Activated T-cell treated with anti-CD3 and anti-CD28 coated beads for 1 hour (primary cell): ENCODE results near the gene PDE4D.
"Not testable (repeated sequence)": the region's sequence is repeated elsewhere in the genome, so short reads cannot be mapped to it uniquely, and the experiment has no call there.

Source experiments
- DNase-seq: peaks from one replicate; pipeline ENCODE4 v3.0.0-alpha.2; 2020; ENCODE audit warnings: low read depth

The PDE4D gene

DNA sequence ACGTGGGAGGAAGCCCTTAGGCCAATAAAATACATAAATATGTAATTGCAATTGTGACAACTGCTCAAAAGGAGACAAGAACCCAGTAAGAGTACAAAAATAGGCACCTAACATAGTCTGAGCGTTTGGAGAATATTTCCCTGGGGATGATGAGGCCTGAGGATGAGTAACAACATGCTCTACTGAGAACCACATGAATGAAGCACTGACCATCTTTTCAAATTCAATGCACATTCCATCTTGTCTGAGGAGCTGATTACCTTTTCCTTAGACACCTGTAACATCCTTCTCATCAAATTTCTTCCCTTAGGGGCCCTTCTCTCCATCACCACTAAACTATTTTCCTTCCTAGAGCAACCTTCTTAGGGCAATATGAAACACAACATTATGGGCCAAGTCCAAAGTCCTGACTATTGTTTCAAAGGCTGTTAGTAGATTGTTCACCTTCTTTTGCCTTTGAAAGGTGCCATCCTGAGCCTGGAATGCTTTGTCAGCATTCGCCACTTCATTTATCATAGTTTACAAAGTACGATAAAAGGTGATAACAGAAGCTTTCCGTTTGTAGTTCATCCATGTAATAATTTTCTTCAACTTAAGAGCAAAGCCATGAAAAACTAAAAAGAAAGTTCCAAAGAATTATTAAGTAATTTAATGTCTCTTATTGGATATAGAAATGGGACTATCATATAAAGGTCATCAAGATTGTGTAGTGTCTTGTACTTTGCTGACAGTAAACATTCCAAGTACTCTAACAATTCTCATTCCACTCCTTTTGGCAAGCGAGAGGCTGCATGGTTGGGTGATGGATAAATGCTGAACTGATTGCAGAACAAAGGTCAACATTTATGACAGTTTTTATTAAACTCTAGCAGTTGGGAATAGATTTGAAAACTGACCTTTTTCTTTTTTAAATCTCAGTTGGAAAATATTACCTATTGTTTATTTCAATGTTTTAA lies 471.3 kb downstream of the PDE4D start:
- no peak for DNase-seq

DNA sequence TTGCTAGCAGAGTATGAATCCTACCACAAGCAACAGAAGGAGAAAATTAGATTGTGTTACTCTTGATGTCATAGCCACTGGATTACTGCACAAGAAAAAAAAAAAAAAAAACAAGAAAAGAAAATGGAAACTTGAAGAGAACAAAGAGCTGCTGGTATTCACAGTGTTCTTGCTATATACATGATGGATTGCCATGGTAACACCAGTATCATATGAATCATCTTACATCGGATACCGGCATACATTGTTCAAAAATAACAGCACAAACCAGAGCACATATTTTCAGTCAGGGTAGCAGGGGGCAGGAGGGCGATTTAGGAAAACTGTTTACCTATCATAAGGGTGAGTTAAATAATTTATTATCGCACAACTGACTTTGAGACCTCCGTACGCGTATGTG lies 472.9 kb downstream of the PDE4D start:
- DNase-seq: no peak

- no peak for DNase-seq
These were observed 474.7 kb downstream of the PDE4D start for GRCh38 chr5:59418808-59419207.

- DNase-seq: no peak
These were observed 477.1 kb downstream of the PDE4D start for GRCh38 chr5:59416451-59416850.

DNA sequence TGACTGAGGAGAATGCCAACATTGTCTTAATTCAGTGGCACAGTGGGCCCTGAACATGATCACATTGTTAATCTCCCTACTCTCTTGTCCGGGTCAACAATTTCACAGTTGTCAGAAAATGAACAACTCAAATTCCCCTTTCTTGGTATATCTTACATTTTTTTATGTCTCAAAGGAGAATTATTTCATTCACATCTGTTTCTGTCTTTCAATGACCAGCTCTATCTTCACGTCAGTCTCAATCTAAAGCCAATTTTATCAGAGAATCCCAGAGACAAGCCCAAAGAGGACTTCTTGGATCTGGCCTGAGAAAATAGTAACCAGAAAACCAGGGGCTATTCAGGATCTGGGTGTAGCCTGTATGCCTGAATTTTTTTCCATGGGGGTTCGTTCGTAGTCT lies 477.5 kb downstream of the PDE4D start:
- no peak for DNase-seq

DNA sequence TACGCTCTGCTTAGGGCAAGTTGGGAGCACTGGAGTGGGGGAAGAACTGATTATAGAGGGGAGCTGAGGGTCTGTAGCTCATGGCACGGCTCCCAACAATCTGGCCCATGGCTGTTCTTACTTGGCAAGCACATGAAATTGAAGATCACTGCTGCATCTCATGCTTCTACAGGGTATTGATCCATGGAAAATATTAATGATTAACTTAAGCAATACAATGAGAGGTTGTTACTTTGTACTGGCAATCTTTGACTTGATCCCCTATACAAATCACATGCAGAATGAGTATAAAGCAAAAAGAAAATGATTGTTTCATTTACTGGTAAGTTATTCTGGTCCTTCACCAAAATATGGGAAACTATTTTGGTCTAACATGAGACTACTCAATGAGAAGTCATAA lies 481.1 kb downstream of the PDE4D start:
- no peak for DNase-seq

- DNase-seq: not testable (repeated sequence)
These were observed 484.5 kb downstream of the PDE4D start for GRCh38 chr5:59408997-59409396.

DNA sequence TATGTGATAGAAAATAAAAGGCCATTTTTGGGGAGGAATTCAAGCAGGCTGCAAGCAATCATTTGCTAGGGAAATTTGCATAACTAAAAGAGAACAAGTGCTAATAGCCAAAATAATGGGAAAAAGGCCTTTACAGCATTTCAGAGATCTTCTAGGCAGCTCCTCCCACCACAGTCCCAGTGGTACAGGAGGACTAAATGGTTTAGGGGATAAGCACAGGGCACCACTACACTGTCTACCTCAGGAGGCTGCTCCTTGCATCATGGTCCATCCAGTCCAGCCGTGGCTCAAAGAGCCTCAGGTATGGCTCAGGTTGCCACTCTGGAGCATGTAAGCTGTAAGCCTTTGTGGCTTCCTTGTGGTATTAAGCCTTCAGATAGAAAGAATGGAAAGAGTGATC lies 485.6 kb downstream of the PDE4D start:
- no peak for DNase-seq

- no peak for DNase-seq
These were observed 491.9 kb downstream of the PDE4D start for GRCh38 chr5:59401637-59402036.

DNA sequence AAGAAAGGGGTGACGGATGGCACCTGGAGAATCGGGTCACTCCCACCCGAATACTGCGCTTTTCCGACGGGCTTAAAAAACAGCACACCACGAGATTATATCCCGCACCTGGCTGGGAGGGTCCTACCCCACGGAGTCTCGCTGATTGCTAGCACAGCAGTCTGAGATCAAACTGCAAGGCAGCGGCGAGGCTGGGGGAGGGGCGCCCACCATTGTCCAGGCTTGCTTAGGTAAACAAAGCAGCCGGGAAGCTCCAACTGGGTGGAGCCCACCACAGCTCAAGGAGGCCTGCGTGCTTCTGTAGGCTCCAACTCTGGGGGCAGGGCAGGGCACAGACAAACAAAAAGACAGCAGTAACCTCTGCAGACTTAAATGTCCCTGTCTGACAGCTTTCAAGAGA lies 498.6 kb downstream of the PDE4D start:
- DNase-seq: not testable (repeated sequence)

DNA sequence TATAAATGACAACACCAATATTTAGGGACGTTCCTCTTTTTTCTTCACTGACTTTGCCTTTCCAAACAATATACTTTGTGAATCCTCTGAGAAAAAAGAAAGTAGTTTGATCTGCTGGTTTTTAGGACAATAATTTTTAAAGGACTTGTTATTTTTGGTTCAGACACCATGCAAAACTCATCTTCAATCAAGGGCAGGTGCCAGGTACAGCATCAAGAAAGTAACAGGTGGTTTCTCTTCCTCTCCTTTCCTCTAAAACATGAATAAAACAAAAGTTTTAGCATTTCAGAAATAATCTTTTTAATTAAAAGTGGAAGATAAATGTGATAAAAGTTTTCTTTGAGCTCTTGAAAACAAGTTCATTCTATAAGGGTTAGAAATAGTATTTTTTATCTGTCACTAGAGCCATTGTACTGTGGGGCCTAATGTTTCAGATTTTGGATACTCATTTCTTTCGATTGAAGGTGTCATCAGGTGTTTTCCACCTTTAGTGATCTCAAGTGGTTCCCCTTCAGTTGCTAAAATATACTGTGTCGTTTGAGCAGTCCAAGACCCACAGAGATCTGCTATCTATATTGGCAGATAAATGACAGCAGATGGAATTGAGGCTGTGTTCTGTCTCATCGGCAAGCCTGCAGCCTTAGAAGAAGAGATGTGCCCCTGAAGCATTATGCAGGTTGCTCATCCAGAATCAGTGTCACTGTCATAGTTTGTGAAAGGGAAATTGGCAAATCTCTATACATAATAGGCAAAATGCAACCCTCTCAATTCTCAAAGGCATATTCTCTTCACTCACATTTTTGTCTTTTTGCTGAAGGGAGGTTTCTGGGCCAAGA lies 499.7 kb downstream of the PDE4D start:
- DNase-seq: no peak

- no peak for DNase-seq
These were observed 501.9 kb downstream of the PDE4D start for GRCh38 chr5:59391576-59391975.

DNA sequence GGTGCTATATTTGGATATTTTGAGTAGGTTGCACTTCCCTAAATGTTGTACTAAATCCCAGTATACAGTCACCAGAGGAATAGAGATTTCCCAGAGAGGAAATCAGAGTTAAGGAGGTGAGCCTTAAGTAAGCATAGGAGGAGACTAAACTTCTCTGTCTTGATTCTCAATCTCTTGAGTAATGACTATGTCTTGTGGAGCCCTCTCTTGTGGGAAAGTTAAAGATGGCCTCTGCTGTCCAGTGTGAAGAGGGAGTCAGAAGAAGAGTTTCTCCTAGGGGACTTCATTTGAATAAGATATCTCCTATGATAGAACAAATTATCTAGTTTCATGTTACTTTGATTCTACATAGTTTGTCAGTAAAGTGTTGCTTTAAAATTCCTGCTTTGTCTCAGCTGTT lies 502.5 kb downstream of the PDE4D start:
- no peak for DNase-seq

GRCh38 chr5:59390074-59390659 lies 503.4 kb downstream of the PDE4D start:
- no peak for DNase-seq

- no peak for DNase-seq
These were observed 506.4 kb downstream of the PDE4D start for GRCh38 chr5:59387127-59387526.

DNA sequence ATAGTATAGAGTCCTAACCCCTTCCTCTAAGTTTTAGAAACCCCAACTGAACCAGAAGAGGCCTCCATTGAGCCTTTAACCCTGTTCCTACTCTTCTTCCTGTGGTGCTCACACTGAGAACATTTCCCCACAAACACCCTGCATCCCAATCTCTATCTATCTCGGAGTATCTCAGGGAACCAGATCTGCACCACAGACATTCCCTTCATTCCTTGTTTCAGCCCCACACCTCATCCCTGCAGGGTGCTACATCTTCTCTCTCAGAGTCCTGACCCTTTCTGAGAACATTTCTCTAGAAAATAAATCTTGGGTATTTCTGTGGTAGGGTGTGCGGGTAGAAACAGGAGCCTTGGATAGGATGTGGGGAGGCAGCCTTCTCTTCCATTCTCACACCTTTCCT lies 507.8 kb downstream of the PDE4D start:
- DNase-seq: no peak

GRCh38 chr5:59380350-59380951 lies 513.1 kb downstream of the PDE4D start:
- DNase-seq: no peak

GRCh38 chr5:59374036-59374435 lies 519.5 kb downstream of the PDE4D start:
- DNase-seq: not testable (repeated sequence)

- DNase-seq: no peak
These were observed 521.9 kb downstream of the PDE4D start for GRCh38 chr5:59371525-59372127.

GRCh38 chr5:59368951-59369350 lies 524.6 kb downstream of the PDE4D start:
- DNase-seq: no peak

GRCh38 chr5:59367791-59368394 lies 525.6 kb downstream of the PDE4D start:
- DNase-seq: peak; percentile 24
